SK-N-SH treated with all-trans-retinoic acid at 6 μM for 48 hours (cell line): ENCODE measurements around the gene DRP2.

Experiments
- ATAC-seq: fragments of 200-7000 bp; cut with Tn5 transposase; 3 replicates; pipeline ENCODE4 v1.9.1; 2020; ENCODE audit warnings: mild to moderate bottlenecking, moderate library complexity
- ARNTL ChIP-seq: fragments of 450-650 bp; formaldehyde crosslinking; IDR thresholded peaks from 2 replicates; pipeline ENCODE4 v1.5.0; 2020; ENCODE audit warnings: low read depth, mild to moderate bottlenecking, moderate library complexity, borderline replicate concordance
- BACH2 ChIP-seq: fragments of 250-450 bp; sonication (Bioruptor Pico); IDR thresholded peaks from 2 replicates; pipeline ENCODE4 v1.9.0; 2021; ENCODE audit warnings: mild to moderate bottlenecking, borderline replicate concordance
- CREB5 ChIP-seq: fragments of 250-450 bp; sonication (Bioruptor Pico); IDR thresholded peaks from 2 replicates; pipeline ENCODE4 v1.5.1; 2020; ENCODE audit warnings: low read depth, mild to moderate bottlenecking, moderate library complexity
- CSDC2 ChIP-seq: fragments of 250-450 bp; sonication (Bioruptor Pico); IDR thresholded peaks from 2 replicates; pipeline ENCODE4 v1.5.0; 2020; ENCODE audit warnings: mild to moderate bottlenecking, moderate library complexity
- CSRNP3 ChIP-seq: fragments of 250-450 bp; sonication (Bioruptor Pico); IDR thresholded peaks from 2 replicates; pipeline ENCODE4 v1.5.1; 2021; ENCODE audit warnings: mild to moderate bottlenecking, moderate library complexity
- ESRRG ChIP-seq: fragments of 250-450 bp; sonication (Bioruptor Pico); IDR thresholded peaks from 2 replicates; pipeline ENCODE4 v1.6.1; 2021; ENCODE audit warnings: mild to moderate bottlenecking
- GLIS3 ChIP-seq: fragments of 250-450 bp; sonication (Bioruptor Pico); IDR thresholded peaks from 2 replicates; pipeline ENCODE4 v1.5.0; 2020; ENCODE audit warnings: mild to moderate bottlenecking, moderate library complexity
- ISL1 ChIP-seq: fragments of 250-450 bp; sonication (Bioruptor Pico); IDR thresholded peaks from 2 replicates; pipeline ENCODE4 v2.1.2; 2022; ENCODE audit warnings: mild to moderate bottlenecking, moderate library complexity
- OSR1 ChIP-seq: fragments of 250-450 bp; sonication (Bioruptor Pico); IDR thresholded peaks from 2 replicates; pipeline ENCODE4 v1.8.0; 2022; ENCODE audit warnings: moderate library complexity, mild to moderate bottlenecking, inconsistent platforms
- PATZ1 ChIP-seq: fragments of 250-450 bp; sonication (Bioruptor Pico); IDR thresholded peaks from 2 replicates; pipeline ENCODE4 v1.8.0; 2020; ENCODE audit warnings: mild to moderate bottlenecking, moderate library complexity, borderline replicate concordance
- PPARA ChIP-seq: fragments of 250-450 bp; sonication (Bioruptor Pico); IDR thresholded peaks from 2 replicates; pipeline ENCODE4 v1.5.0; 2020; ENCODE audit warnings: mild to moderate bottlenecking, borderline replicate concordance
- RARB ChIP-seq: fragments of 250-450 bp; sonication (Bioruptor Pico); IDR thresholded peaks from 2 replicates; pipeline ENCODE4 v1.8.0; 2021; ENCODE audit warnings: mild to moderate bottlenecking, moderate library complexity
- SNAI2 ChIP-seq: fragments of 250-450 bp; sonication (Bioruptor Pico); IDR thresholded peaks from 2 replicates; pipeline ENCODE4 v1.5.0; 2020; ENCODE audit warnings: mild to moderate bottlenecking, moderate library complexity
- TCF4 ChIP-seq: fragments of 250-450 bp; sonication (Bioruptor Pico); IDR thresholded peaks from 2 replicates; pipeline ENCODE4 v1.8.0; 2021; ENCODE audit warnings: mild to moderate bottlenecking, moderate library complexity, borderline replicate concordance
- TOX ChIP-seq: fragments of 250-450 bp; sonication (Bioruptor Pico); IDR thresholded peaks from 2 replicates; pipeline ENCODE4 v1.8.0; 2021; ENCODE audit warnings: mild to moderate bottlenecking, moderate library complexity, borderline replicate concordance
- TSHZ2 ChIP-seq: fragments of 250-450 bp; sonication (Bioruptor Pico); IDR thresholded peaks from 2 replicates; pipeline ENCODE4 v1.5.0; 2020; ENCODE audit warnings: mild to moderate bottlenecking, moderate library complexity
- ZC3H10 ChIP-seq: fragments of 250-450 bp; sonication (Bioruptor Pico); IDR thresholded peaks from 2 replicates; pipeline ENCODE4 v1.5.1; 2021; ENCODE audit warnings: mild to moderate bottlenecking, moderate library complexity
- ZFP3 ChIP-seq: fragments of 250-450 bp; sonication (Bioruptor Pico); IDR thresholded peaks from 2 replicates; pipeline ENCODE4 v1.5.0; 2020; ENCODE audit warnings: mild to moderate bottlenecking, moderate library complexity
- ZFP30 ChIP-seq: fragments of 450-650 bp; formaldehyde crosslinking; IDR thresholded peaks from 2 replicates; pipeline ENCODE4 v1.5.0; 2022; ENCODE audit warnings: mild to moderate bottlenecking, moderate library complexity
- ZNF565 ChIP-seq: fragments of 450-650 bp; formaldehyde crosslinking; conservative IDR thresholded peaks from 2 replicates; pipeline ENCODE4 v1.5.0; 2020; ENCODE audit warnings: low read depth, mild to moderate bottlenecking, moderate library complexity
- ZNF70 ChIP-seq: fragments of 450-650 bp; formaldehyde crosslinking; IDR thresholded peaks from 2 replicates; pipeline ENCODE4 v1.5.0; 2020; ENCODE audit warnings: mild to moderate bottlenecking, moderate library complexity
- ZNF8 ChIP-seq: fragments of 450-650 bp; formaldehyde crosslinking; IDR thresholded peaks from 2 replicates; pipeline ENCODE4 v1.5.0; 2020; ENCODE audit warnings: mild to moderate bottlenecking, moderate library complexity

DRP2 gene

DNA sequence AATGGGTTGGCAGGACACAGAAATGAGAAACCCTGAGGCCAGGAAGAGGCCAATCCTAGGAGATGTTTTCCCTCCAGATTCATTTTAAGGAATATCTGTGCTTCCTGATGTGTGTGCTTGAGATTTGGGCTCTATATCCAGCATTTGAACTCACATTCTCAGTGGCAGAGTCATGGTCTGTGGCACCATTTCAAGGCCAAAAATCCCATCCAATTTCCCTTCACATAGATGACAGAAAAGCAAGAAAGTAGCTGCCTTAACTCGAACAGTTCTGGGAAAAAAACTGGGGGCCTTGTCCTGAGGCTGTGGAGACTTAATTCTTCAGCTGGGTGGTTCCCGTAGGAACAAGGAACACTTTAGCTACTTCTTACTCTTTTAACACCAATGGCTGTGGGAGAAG lies 44.2 kb downstream of the DRP2 start:
- no peak for ATAC-seq
- TF ChIP-seq ZFP30 (no peak), CREB5 (CRISPR knock-in tag) (no peak), TCF4 (CRISPR knock-in tag) (no peak), ZFP3 (CRISPR knock-in tag) (no peak), BACH2 (CRISPR knock-in tag) (no peak), ARNTL (CRISPR knock-in tag) (no peak), ZC3H10 (CRISPR knock-in tag) (no peak), CSDC2 (CRISPR knock-in tag) (no peak), CSRNP3 (CRISPR knock-in tag) (no peak), TSHZ2 (CRISPR knock-in tag) (no peak), TOX (CRISPR knock-in tag) (no peak), ZNF70 (CRISPR knock-in tag) (no peak)

DNA sequence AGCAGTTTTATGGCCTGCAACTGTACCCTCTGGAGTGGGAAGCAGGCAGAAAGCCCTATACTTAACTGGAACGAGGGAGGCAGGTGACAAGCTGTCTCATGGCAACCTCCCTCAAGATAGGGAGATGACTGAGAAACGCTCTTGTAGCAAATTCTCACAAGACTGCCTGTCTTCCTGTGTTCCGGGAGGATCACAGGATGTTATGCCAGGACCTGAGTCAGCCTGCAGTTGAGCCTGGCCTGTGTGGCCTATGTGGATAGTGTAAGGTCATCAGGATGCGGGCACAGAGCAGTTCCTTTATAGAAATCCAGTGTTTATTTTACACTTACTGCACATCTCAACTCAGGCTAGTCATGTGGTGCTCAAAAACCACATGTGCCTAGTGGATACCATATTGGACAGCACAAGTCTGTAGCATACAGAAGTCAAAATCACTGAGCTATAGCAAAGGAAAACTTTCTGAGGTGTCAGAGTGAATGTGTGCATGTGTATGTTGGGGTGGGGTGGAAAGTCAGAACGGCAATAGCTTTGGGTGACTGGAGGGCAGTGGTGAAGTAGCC lies 46.4 kb downstream of the DRP2 start:
- peak; percentile 40; the same call in 2 of the 3 replicates for ATAC-seq
- TF ChIP-seq ZNF8 (no peak), ZNF70 (CRISPR knock-in tag) (no peak), CSRNP3 (CRISPR knock-in tag) (no peak), ZFP30 (no peak)
- TF ChIP-seq, all 23 proteins: peak for 0

GRCh38 chrX:101274198-101274597 lies 54.6 kb downstream of the DRP2 start:
- no peak for ATAC-seq
- TF ChIP-seq PPARA (CRISPR knock-in tag), result no peak
- TF ChIP-seq CSDC2 (CRISPR knock-in tag), result no peak
- TF ChIP-seq ZNF70 (CRISPR knock-in tag), result no peak
- TF ChIP-seq TCF4 (CRISPR knock-in tag), result no peak
- TF ChIP-seq GLIS3 (CRISPR knock-in tag), result no peak
- no peak for TF ChIP-seq ZC3H10 (CRISPR knock-in tag)
- no peak for TF ChIP-seq ARNTL (CRISPR knock-in tag)
- no peak for TF ChIP-seq ESRRG (CRISPR knock-in tag)
- no peak for TF ChIP-seq SNAI2 (CRISPR knock-in tag)
- TF ChIP-seq OSR1 (CRISPR knock-in tag), result no peak
- no peak for TF ChIP-seq ZFP30
- no peak for TF ChIP-seq ZNF8
- no peak for TF ChIP-seq ZNF565 (CRISPR knock-in tag)
- TF ChIP-seq TSHZ2 (CRISPR knock-in tag), result no peak
- no peak for TF ChIP-seq RARB (CRISPR knock-in tag)
- no peak for TF ChIP-seq ISL1 (CRISPR knock-in tag)
- no peak for TF ChIP-seq ZFP3 (CRISPR knock-in tag)
- TF ChIP-seq PATZ1 (CRISPR knock-in tag), result no peak
- no peak for TF ChIP-seq TOX (CRISPR knock-in tag)
